OCI-LY3 (cell line): ENCODE data around the gene ARF4.

ENCODE experiments used
- EZH2phosphoT487 ChIP-seq: fragments of 200-600 bp; shearing (Covaris generic); IDR thresholded peaks from 2 replicates; pipeline ENCODE4 v1.6.1; 2018; ENCODE audit warnings: antibody characterized with exemption, mixed run types, low read depth
- TF ChIP-seq, protein P1 (sequence below): fragments of 200-600, 300-600 bp; sonication (generic); IDR thresholded peaks from 2 replicates; pipeline ENCODE4 v1.5.1; 2014; ENCODE audit warnings: antibody characterized with exemption, low read length, low read depth

DNA sequence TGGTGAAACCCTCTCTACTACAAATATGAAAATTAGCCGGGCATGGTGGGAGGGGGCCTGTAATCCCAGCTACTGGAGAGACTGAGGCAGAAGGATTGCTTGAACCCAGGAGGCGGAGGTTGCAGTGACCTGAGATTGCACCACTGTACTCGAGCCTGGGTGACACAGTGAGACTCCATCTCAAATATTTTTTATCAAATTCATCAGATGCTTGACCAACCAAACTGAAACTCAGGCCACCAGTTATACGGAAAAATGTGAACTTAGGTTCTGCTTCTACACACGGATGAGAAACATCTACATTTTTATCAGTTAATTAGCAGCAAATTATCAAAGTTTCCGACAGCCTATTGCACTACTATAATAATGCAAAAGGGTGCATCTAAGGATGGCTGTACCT lies 4.8 kb downstream of the ARF4 start:
- no peak for TF ChIP-seq EZH2phosphoT487
- TF ChIP-seq, protein P1, sequence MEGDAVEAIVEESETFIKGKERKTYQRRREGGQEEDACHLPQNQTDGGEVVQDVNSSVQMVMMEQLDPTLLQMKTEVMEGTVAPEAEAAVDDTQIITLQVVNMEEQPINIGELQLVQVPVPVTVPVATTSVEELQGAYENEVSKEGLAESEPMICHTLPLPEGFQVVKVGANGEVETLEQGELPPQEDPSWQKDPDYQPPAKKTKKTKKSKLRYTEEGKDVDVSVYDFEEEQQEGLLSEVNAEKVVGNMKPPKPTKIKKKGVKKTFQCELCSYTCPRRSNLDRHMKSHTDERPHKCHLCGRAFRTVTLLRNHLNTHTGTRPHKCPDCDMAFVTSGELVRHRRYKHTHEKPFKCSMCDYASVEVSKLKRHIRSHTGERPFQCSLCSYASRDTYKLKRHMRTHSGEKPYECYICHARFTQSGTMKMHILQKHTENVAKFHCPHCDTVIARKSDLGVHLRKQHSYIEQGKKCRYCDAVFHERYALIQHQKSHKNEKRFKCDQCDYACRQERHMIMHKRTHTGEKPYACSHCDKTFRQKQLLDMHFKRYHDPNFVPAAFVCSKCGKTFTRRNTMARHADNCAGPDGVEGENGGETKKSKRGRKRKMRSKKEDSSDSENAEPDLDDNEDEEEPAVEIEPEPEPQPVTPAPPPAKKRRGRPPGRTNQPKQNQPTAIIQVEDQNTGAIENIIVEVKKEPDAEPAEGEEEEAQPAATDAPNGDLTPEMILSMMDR: no peak
